ENCODE data around the gene NODAL.
A peak's percentile ranks its signal among the peaks of the same experiment; 100 is the strongest.

The NODAL gene

GRCh38 chr10:70462349-70462984, 21.0 kb upstream of the NODAL start:
- DNase-seq = no peak

- DNase-seq = peak; percentile 29
Measured at GRCh38 chr10:70461397-70462348, 20.2 kb upstream of the NODAL start.

DNA sequence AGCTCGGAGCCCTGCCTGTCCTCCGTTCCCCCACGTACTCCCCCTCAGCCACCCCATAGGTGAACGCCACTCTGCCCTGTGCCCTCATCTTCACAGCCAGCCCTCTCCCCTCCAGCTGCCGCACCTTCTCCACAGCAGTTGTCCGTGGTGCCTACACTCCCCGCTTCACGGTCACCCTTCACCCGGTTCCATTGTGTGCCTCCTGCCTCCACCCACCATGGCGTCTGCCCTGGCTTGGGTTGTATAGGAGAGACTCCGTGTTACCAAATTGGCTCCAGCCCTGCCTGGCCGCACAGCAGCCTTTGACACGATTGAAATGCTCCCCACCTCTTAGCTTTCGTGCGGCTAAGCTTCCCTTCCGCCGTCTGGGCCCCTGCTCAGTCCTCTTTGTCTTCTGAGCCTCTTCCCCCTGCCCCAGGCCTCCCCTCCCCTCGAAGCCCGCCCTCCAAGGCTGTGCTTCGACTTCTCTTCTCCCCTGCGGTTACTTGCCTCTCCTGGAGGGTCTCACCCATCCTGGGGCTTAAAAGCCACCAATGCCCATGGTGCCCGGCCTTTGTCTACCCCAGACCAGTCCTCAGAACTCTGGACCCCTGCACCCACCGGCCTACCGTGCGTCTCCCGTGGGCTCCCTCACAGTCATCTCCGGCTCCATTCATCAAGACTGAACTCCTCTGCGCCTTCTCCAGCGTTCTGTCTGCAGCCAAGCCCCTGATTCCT, 18.5 kb upstream of the NODAL start:
- DNase-seq = no peak

- no peak for DNase-seq
Measured at GRCh38 chr10:70459061-70459773, 17.7 kb upstream of the NODAL start.

DNA sequence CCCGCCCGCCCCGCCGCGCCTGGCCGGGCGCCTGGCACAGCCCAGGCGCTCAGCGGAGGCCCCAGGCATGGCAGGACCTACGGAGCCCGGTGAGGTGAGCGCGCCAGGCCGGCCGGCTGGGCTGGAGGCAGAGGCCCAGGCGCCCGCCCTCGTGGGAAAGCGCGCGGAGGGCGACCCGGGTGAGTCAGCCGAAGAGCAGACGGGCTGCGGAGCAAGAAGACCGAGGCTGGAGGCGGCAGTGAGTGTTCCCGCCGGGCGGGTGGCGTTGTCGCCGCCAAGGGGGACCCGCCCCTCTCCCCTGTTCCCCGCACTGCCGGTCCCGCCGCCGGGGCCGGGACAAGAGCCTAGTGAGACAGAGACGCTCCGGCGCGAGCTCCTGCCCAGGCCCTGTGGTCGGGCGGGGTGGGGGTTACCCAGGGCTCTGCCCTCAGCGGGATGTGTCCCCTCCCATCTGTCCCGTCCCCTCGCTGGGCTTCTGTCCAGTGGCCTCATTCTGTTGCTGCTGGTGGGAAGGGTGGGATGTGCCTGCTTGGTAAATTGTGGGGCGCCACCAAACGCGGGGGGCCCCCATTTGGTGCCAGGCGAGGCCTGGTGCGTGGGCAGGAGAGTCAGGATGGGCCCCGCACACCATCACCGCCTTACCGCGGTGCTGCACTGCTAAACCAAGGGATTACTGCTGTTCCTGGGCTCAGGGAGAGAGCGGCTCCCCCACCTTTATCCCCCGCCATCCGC, 17.0 kb upstream of the NODAL start:
- no peak for DNase-seq

DNA sequence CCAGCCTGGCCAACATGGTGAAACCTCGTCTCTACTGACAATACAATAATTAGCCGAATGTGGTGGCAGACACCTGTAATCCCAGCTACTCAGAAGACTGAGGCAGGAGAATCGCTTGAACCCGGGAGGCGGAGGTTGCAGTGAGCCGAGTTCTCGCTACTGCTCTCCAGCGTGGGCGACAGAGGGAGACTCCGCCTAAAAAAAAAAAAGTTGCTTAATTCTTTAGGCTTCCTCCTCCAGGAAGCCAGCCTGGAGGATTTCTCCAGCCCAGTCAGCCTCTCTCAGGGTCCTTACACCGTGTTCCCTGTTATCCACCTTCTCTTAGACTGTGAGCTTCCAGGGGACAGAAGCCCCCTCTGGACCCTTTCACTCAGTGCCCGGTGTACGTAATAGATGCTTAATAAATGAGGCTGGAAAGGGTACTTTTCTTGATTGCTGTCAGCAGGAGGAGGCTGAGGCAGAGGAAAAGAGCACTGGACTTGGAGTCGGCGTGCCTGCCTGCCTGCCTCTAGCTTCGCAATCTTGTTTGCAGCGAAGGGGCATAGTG, 16.4 kb upstream of the NODAL start:
- no peak for DNase-seq

GRCh38 chr10:70456164-70456563, 14.7 kb upstream of the NODAL start:
- DNase-seq = no peak

DNA sequence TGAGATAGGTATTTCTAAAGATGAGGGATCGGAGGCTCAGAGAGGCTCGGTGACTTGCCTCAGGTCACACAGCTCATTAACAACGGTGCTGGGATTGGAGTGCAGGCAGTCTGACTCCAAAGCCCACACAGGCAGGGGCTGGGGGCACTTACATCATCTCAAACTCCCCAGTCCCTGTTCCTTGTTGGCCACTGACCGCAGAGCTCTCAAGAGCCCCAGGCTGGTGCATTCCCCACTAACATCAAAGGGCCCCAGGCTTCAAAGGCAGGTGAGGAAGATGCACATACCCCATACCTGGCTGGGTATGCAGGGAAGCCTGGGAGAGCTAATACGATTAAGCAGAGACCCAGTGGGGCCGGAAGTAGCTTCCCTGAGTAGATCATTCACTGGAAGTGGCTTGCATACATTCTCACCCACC, 13.7 kb upstream of the NODAL start:
- no peak for DNase-seq

DNA sequence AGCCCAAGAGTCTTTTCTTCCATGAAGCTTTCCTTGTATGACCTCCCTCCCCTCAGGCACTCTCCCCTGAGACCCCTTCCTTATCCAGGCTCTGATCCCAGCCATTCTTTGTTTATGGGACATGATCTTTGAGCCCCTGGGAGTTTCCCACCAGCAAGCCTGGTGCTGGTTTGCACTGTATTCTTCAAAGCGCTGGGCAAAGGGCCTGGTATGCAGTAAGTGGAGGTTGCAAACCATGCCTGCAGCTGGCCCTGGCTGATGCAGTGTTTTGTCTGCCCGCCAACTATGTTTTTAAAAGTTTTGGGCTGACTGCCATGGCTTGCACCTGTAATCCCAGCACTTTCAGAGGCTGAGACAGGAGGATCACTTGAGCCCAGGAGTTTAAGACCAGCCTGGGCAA, 6.8 kb upstream of the NODAL start:
- no peak for DNase-seq

DNA sequence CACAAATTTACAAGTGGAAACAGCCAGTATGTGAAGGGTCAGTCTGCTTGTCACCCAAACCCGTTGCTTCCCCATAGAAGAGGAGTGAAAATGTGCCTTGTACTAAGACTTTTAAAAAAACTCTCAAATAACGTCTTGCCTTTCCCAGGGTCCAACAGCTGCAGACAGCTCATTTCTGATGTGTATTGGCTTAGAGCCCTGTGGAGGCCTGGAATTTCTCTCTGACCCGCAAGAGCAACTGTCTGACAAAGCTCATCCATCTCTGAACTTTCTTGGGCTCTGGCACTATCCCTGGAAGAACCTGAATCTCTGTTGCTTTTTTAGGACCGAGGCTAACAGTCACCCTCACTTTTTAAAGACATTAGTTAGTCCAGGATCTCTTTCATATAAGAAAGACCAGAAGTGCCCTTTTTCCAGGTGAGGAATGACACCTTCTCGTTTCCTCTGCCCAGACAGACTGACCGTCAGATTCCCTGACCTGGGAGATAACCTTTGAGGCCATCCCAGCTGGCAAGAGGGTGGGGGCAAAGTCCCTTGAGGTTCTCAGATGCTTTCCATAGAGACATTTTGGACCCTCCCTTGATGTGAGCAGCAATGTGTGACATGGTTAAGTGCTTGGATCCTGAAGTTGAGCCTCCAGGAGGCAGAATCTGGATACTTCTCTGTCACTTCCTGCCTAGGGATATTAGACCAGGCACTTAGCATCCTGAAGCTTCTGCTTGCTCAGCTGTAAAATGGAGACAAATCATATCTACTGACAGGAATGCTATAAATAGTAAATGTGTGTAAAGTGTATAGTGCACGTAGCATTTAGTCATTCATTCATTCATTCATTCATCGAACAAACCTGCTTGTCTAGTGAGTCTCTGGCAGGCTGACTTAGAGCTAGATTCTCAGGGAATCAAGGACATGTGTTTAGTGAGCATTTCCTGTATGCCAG, 4.5 kb upstream of the NODAL start:
- DNase-seq = no peak

DNA sequence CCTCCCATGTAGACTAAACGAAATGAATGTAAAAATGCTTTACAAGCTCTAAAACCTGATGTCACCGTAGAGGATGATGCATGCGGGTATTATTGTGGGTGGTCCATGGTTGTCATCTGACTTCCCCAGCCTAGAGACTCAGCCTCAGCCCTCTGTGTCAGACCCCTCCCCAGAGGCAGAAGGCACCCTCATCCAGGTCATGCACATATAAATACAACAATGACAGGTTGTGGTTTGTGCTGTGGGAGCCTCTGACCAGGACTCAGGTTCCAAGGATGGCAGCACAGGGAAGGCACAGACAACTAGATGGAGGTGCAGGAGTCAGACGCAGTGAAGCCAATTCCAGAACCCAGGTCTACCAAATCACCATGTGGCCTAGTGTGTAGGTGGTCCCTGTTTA, 3.3 kb upstream of the NODAL start:
- DNase-seq = no peak

- no peak for DNase-seq
Measured at GRCh38 chr10:70442332-70442988, 979 bp upstream of the NODAL start.

DNA sequence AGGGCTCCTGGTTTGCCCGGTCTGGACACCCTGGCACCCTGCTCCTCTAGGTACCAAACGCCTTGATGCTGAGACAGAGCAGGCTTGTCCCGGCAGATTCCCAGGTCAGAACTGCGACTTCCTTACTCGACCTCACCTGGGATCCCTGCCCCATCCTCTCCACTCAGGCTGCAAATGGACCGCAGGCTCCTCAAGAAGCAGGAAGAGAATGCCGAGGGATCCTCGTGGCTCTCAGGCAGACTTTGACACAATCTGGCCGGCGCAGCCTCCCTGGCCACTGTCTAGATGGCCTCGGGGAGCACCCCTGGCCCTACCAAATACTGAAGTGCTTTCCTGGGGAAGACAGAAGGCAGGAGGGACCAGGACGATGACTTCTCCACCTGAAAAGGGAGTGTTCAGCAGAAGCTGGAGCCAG, 421 bp upstream of the NODAL start:
- DNase-seq = no peak

DNA sequence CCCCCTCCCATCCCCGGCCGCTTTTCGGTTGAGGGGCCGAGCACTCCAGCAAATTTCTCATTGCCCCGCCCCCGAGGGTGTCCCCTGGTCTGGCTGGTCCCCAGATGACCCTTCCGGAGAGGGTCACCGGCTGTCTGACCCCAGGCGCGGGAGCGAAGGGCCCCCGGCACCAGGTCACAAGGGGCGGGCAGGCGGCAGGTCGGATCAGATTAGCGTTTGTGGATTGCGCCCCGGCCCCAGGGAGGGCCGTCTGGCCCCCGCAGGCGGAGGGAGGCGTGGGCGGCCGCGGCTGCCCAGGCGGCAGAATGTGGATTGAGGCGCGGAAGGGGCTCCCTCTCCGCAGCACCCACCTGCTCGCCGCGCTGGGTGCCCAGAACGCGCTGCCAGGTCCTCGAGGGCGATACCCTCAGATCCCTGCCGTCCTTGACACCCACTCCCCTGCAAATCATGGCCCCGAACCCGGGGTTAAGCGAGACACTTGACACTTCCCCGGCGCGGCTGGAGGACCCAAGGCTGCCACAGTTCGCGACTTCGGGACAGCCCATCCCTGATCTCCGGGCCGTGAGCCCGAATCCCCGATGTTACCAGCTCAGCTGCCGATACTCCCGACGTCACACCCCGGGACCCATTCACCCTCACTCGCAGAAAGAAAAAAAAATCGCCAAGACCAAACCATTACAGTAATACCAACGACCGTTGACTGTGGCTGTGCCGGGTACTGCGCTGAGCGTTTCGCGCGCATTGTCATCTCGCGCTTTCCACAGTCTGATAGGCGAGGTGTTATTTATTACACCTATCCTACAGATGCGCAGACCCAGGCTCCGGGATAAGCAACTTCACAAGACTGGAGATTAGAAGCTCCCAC, 953 bp downstream of the NODAL start:
- DNase-seq = no peak

DNA sequence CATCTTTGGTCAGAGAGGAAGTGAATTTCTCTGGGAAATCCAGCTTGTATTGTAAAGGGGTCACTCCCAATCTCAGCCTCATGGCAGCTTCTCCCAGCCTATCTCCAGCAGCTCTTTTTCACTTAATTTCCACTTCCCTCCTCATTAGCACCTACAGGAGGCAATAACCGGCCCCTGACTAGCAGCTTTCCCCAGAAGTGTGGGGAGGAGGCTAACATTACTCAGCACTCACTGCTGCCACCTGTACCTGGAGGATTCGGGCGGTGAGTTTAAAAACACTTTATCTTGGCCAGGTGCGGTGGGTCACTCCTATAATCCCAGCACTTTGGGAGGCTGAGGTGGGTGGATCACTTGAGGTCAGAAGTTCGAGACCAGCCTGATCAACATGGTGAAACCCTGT, 3.8 kb downstream of the NODAL start:
- DNase-seq = no peak

DNA sequence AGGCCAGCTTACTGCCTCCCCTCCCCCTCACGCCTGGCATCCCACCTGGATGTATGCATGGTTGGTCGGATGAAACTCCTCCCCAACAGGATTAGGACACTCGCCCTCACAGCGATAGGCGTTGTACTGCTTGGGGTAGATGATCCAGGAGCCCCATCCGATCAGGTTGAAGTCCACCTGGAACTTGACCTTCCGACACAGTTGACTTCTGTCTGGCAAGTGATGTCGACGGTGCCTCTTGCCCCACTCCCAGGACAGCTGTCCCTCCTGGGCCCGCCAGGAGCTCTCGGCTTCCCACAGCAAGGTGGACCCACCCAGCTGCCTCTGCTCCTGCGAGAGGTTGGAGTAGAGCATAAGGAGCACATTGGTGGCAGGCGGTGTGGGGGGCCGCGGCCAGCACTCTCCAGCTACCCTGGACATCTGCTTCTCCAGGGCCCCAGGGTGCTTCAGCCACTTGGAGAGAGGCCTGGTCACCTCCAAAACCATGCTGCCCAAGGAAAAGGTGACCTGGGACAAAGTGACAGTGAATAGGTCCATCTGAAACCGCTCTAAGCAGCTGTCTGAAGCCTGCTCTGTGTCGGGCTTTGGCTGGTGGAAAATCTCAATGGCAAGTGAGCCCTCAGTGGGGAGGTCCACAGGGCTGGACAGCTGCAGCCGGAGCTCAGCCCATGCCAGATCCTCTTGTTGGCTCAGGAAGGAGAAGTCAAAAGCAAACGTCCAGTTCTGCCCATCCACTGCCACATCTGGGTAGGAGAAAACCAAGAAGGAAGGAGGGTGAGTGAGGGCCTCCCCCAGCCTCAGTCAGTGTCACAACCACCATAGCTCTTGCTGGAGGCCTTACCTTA, 6.0 kb downstream of the NODAL start:
- DNase-seq = no peak

- no peak for DNase-seq
Measured at GRCh38 chr10:70433581-70434280, 7.8 kb downstream of the NODAL start.
